HL-60 (cell line): ENCODE results near the gene DLEC1.

ENCODE experiments used
- DNase-seq, 2 experiments: peaks; one replicate each; pipeline ENCODE4 v3.0.0-alpha.2; 2010 to 2020; ENCODE audit warnings: low read depth in 1 of 2, low spot score in 1 of 2
- H3K27ac ChIP-seq: fragments of 250-450 bp; sonication (Bioruptor Pico); replicated peaks from 2 replicates; pipeline ENCODE4 v1.5.1; 2020; ENCODE audit warnings: mild to moderate bottlenecking, moderate library complexity
- H3K27me3 ChIP-seq: fragments of 250-450 bp; sonication (Bioruptor Pico); 2 replicates; pipeline ENCODE4 v1.5.1; 2021; ENCODE audit warnings: mild to moderate bottlenecking, moderate library complexity; ENCODE audit not compliant: insufficient read depth, poor library complexity, severe bottlenecking
- H3K4me3 ChIP-seq: replicated peaks from 2 replicates; pipeline ENCODE4 v1.5.1; 2011; ENCODE audit warnings: mild to moderate bottlenecking, control low read depth, low read length; ENCODE audit not compliant: insufficient read depth
- GABPA ChIP-seq: IDR thresholded peaks from 2 replicates; pipeline ENCODE4 v1.6.1; 2012; ENCODE audit warnings: low read depth
- POLR2AphosphoS5 ChIP-seq: IDR thresholded peaks from 2 replicates; pipeline ENCODE4 v1.6.1; 2012; ENCODE audit warnings: low read depth
- SPI1 ChIP-seq: IDR thresholded peaks from 2 replicates; pipeline ENCODE4 v1.6.1; 2012; ENCODE audit warnings: low read depth, mild to moderate bottlenecking, borderline replicate concordance
- TF ChIP-seq, protein P1 (sequence below): IDR thresholded peaks from 2 replicates; pipeline ENCODE4 v1.6.1; 2012; ENCODE audit warnings: low read depth; ENCODE audit not compliant: insufficient replicate concordance
- TF ChIP-seq, protein P2 (sequence below): IDR thresholded peaks from one replicate; pipeline ENCODE4 v1.5.1; 2011; ENCODE audit warnings: low read length, control low read depth, inconsistent platforms; ENCODE audit not compliant: insufficient read depth

Gene DLEC1

DNA sequence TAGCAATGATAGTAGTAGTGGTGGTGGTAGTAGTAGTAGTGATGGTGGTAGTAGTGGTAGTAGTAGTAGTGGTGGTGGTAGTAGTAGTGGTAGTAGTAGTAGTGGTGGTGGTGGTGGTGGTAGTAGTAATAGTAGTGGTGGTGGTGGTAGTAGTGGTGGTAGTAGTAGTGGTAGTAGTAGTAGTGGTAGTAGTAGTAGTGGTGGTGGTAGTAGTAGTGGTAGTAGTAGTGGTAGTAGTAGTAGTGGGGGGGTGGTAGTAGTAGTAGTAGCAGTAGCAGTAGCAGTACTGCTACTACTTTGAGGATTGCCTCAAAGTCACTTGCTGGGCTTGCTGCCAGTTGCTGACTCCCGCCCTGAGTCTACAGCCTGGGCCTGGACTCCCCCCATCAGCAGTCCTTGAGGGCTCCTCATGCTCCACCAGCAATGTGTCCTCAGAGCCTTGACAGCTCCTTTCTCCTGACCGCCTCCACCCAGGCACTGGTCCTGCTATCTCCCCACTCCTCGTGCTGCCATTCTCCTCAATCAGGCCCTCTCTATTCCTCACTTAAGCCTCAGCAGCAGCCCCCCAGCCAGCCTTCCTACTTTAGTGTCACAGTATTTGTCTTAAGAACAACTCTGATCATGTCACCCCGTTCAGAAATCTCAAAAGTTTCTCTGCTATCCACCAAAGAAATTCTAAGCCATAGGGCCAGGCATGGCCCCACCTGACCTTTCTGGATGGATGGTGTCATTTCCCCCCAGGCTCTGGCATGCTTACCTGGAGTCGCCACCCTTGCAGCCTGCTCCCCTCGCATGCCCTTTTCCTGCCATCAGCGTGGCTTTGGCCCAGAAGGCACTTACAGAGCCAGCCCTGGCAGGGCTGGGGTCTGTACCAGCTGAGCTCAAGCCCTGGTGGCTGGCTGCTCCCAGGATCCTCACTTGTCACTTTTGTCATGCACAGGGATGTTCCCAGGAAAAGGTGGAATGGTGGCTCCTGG is 45.6 kb downstream of the DLEC1 start:
- H3K4me3 ChIP-seq, result no peak overlapping the region
- TF ChIP-seq GABPA (no peak), SPI1 (no peak), POLR2AphosphoS5 (no peak)
- TF ChIP-seq, protein P1, sequence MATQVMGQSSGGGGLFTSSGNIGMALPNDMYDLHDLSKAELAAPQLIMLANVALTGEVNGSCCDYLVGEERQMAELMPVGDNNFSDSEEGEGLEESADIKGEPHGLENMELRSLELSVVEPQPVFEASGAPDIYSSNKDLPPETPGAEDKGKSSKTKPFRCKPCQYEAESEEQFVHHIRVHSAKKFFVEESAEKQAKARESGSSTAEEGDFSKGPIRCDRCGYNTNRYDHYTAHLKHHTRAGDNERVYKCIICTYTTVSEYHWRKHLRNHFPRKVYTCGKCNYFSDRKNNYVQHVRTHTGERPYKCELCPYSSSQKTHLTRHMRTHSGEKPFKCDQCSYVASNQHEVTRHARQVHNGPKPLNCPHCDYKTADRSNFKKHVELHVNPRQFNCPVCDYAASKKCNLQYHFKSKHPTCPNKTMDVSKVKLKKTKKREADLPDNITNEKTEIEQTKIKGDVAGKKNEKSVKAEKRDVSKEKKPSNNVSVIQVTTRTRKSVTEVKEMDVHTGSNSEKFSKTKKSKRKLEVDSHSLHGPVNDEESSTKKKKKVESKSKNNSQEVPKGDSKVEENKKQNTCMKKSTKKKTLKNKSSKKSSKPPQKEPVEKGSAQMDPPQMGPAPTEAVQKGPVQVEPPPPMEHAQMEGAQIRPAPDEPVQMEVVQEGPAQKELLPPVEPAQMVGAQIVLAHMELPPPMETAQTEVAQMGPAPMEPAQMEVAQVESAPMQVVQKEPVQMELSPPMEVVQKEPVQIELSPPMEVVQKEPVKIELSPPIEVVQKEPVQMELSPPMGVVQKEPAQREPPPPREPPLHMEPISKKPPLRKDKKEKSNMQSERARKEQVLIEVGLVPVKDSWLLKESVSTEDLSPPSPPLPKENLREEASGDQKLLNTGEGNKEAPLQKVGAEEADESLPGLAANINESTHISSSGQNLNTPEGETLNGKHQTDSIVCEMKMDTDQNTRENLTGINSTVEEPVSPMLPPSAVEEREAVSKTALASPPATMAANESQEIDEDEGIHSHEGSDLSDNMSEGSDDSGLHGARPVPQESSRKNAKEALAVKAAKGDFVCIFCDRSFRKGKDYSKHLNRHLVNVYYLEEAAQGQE, result no peak
- TF ChIP-seq, protein P2, sequence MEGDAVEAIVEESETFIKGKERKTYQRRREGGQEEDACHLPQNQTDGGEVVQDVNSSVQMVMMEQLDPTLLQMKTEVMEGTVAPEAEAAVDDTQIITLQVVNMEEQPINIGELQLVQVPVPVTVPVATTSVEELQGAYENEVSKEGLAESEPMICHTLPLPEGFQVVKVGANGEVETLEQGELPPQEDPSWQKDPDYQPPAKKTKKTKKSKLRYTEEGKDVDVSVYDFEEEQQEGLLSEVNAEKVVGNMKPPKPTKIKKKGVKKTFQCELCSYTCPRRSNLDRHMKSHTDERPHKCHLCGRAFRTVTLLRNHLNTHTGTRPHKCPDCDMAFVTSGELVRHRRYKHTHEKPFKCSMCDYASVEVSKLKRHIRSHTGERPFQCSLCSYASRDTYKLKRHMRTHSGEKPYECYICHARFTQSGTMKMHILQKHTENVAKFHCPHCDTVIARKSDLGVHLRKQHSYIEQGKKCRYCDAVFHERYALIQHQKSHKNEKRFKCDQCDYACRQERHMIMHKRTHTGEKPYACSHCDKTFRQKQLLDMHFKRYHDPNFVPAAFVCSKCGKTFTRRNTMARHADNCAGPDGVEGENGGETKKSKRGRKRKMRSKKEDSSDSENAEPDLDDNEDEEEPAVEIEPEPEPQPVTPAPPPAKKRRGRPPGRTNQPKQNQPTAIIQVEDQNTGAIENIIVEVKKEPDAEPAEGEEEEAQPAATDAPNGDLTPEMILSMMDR, result no peak
- H3K27me3 ChIP-seq, result no peaks in the 10 kb centered on the region
- DNase-seq, result no peak
- no peak overlapping the region for H3K27ac ChIP-seq

DNA sequence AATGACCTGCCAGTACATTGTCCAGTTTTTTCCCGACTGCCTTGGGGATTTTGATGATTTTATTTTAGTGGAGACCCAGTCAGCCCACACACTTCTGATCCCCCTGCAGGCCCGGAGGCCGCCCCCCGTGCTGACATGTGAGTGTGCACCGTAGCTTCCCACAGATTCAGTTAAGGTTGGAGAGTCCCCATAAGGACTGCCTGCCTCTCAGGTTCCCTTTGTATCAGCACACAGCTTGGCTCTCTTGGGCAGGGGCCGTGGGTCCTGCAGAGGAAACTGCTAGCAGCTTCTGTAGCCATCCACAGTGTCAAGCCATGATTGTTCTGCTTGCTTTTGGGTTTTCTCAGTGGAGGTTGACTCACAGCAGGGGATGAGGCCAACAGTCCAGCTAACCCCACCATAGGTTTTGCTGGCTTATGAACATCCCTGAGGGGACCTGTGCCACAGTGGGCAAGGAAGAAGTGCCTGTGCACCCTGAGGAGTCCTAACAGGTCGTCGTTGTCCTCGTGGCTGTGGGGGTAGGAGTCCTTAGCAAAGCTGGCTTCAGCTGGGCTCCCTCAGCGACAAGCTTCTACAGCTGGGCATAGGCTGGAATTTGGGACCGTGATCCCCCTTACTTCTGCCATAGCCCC is 46.4 kb downstream of the DLEC1 start:
- no peak overlapping the region for H3K4me3 ChIP-seq
- no peak for TF ChIP-seq POLR2AphosphoS5
- TF ChIP-seq, protein P1, result no peak
- no peaks in the 10 kb centered on the region for H3K27me3 ChIP-seq
- H3K27ac ChIP-seq, result no peak overlapping the region
- no peak for DNase-seq

DNA sequence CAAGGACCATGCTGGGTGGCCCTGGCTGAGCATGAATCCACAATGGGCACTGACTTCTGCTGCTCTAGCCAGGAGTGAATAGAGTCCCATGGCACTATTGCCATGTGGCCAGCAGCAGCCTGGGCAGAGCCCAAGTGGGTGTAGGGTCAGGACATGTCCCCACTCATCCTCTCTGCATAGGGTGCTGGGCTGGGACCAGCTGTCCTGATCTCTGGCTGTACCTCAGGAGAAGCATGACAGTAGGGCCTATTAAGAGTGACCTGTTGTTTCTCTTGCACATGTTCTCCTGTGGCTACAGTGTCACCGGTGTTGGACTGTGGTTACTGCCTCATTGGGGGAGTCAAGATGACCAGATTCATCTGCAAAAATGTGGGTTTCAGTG is 46.9 kb downstream of the DLEC1 start:
- H3K4me3 ChIP-seq, result no peak overlapping the region
- no peak for TF ChIP-seq SPI1
- TF ChIP-seq, protein P1, result no peak
- TF ChIP-seq GABPA, result no peak
- TF ChIP-seq POLR2AphosphoS5, result no peak
- TF ChIP-seq, protein P2, result no peak
- no peaks in the 10 kb centered on the region for H3K27me3 ChIP-seq
- DNase-seq, result no peak
- no peak overlapping the region for H3K27ac ChIP-seq
